Inferior parietal cortex (tissue), 1 donor: ENCODE data around the gene NSUN6.

ENCODE experiments used
- DNase-seq: peaks from one replicate; pipeline ENCODE4 v3.0.0-alpha.2; 2016; ENCODE audit errors: extremely low spot score

Gene NSUN6

GRCh38 chr10:18651324-18652007 is at the start of gene NSUN6:
TSS of gene NSUN6 (minus strand) at chr10:18651587. CDS start at chr10:18651203, 384 bp downstream.
- DNase-seq: peak; percentile 90

- no peak for DNase-seq
These were observed 48.8 kb upstream of the NSUN6 start for GRCh38 chr10:18699849-18700840.

- no peak for DNase-seq
These were observed 39.2 kb upstream of the NSUN6 start for GRCh38 chr10:18690541-18690940.

DNA sequence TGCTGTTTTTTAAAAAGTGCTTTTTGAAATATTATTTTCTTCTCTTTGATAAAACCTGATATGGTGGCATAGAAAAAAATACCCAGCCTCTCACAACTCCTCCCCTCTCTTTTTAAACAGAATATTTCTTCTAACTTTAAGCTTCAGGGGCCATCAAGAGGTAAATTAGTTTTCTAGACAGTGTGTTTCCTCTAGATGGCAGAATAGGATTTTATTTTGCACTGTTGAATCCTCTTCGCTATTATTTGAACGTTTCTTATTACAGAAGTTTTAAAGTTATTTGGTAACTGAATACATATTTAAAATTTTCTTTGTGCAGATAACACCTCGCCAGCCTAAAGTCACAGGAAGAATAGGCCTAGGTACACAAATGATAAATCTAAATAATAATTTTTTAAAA is 38.1 kb upstream of the NSUN6 start:
- DNase-seq: peak; percentile 56

- no peak for DNase-seq
These were observed 36.3 kb upstream of the NSUN6 start for GRCh38 chr10:18687706-18688105.

- no peak for DNase-seq
These were observed 35.8 kb upstream of the NSUN6 start for GRCh38 chr10:18687195-18687594.

DNA sequence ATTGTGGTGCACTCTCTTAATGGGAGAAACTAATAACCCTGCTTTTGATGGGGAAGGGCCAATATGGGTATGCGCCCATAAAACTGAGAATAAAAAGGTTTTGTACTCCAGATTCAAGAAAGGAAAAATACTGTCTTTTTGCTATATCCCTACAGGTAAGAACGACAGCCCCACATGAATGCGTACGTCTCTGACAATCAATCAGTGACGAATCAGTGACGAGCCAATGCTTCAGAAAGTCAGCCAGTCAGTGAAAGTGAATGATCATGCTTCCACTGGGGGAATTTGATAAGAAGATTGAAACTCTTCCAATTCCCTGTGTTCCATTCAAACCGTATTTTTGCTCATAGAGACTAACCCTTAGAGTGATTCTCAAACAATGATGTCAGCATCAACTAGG is 34.2 kb upstream of the NSUN6 start:
- DNase-seq: no peak

DNA sequence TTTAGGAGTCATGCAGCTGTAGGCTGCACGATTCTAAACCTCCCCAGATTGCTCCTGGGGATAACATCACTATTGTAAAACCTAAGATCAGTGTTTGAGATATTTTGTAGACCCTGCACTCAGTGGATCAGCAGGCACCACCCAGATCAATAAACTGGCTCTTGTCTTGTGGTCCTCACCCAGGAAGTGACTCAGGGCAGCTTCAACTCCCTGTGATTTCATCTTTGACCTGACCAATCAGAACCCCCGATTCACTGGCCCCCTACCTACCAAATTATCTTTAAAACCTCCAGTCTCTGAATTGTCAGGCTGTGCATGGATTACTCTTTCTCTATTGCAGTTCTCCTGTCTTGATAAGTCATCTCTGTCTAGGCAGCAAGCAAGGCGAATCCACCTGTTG is 33.6 kb upstream of the NSUN6 start:
- DNase-seq: no peak

GRCh38 chr10:18684416-18684815 is 33.0 kb upstream of the NSUN6 start:
- no peak for DNase-seq

DNA sequence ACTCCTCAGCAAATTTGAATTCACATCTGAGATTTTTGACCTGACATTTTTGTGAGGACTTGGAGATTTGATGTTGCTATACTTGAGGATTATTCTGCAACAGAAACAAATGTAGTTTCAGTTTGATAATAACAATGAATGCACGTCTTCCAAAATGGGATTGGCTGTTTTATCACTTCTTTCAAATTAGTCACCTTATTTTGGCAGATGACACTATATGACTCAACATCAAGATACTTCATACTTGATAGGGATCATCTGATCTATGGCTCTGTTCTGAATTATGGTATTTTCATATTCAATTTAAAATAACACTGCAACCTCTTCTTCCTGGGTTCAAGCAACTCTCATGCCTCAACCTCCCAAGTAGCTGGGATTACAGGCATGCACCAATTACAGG is 32.0 kb upstream of the NSUN6 start:
- no peak for DNase-seq

GRCh38 chr10:18681971-18682411 is 30.6 kb upstream of the NSUN6 start:
- no peak for DNase-seq

- no peak for DNase-seq
These were observed 30.0 kb upstream of the NSUN6 start for GRCh38 chr10:18681366-18681765.

DNA sequence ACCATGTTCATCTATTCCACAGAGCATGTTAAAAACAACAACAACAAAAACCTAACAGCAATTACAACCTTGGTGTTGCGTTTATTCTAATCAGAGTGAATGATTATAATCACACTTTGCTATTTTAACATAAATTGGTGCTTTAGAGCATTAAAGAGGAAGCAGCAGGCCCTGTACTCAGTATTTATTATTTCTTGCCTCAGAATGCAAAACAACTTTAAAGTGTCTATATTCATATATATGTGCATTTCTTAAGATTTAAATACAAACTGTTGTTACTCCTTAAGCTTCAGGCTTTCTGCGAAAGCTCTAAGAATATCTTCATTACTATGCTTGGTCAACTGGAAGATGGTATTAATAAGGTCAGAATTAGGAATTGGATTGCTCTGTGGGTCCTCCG is 29.4 kb upstream of the NSUN6 start:
- DNase-seq: no peak

DNA sequence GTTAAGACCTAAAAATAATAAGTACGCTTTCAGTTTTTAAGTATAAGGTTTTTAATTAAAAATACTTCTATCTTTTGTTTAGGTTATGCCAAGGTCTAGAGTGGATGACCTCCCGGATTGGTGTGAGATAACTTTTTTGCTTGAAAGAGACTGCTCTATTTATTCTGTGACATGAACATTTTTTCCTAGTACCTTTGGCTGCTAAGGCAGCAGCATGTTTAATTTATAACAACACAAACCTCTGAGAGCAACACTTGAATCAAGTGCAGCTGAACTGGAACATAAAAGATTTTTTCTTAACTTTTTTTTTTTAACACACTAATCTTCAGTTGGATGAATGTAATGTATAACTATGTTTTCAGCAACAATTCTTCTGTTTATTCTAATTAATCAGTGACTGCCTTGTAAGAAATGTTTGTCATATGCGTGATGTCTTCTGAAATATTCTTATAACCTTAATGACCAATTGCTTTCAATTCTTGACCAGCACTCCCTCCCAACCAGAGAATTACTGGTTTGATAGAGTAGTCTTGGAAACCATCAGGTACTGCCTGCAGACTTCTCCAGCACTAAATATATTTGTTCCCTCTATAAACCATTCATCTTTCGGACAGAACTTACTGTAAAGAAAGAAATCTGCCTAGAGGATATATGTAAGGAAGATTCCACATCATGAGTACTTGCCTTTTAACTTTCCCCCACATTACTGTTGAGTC is 23.9 kb upstream of the NSUN6 start:
- no peak for DNase-seq

DNA sequence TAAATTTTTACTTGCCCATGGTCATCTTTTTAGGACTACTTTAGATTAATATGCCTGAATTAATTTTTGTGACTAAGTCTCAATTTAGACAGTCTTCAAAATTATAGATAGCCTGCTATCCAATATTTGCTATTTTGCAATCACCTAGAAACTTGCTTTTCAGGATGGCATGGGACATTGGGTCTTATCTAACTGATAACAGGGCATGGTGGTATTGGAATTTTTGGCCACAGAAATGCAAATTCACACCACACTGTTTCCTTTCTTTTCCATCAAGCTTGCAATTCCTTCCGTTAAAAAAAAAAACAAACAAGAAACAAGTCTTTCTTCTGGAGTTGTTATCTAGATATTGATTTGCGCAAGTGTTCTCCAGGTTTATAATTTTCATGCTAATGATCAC is 16.6 kb upstream of the NSUN6 start:
- no peak for DNase-seq

GRCh38 chr10:18666810-18667209 is 15.4 kb upstream of the NSUN6 start:
- no peak for DNase-seq

DNA sequence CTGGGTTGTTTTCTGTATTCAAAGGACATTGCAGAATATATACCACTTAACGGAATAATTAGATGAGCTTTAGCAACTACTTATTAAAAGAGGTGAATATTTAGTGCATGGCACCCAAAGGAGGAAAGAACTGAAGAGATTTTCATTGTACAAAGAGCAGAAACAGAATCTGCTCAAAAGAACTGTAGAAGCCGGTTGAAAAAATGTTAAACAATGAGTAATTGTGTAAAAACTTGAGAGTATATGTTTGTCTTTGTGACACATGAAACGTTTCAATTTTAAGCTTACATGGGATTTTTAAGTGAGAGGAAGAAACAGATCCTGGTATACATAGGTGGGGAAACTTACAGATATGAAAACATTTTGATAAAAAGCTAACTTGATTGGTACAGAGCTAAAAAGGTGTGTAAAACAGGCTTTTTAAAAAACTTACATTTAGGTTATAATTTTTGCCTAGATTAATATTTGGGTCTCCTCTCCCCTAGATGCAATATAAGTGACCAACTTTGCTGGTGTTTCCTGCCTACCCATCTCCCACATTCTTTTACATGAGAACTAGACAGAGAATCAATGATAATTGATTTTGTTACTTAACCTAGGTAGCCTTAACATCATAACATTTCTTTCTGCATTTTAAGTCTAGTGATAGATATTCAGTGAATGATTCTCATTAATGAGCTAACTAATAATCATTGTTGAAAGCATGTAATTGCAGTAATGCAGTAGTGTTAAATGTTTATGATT is 14.6 kb upstream of the NSUN6 start:
- DNase-seq: no peak

DNA sequence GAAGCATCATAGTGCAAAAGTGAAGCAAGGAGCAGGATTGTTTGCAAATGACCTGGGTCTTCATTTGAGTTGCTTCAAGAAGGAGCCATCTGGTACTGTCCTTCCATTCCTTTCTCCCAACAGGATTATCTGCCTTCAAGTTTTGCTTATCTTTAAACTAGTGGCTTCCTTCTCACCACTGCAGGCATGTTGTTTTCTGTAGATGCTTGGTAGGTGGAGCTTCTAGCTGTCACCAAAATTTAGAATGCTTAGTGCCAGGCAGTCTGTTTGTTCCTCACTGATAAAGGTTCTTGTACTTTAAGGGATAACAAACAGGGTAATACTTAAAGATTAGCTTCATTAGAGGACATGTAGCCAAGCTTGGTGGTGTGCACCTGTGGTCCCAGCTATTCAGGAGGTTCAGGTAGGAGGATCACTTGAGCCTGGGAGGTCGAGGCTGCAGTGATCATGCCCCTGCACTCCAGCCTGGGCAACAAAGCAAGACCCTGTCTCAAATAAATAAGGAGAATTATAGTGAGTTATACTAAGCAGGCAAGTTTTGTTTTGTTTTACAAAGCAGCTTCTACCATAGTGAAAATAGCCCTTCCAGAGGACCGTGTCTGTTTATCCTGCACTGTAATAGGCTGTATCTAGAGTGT is 13.6 kb upstream of the NSUN6 start:
- DNase-seq: no peak

DNA sequence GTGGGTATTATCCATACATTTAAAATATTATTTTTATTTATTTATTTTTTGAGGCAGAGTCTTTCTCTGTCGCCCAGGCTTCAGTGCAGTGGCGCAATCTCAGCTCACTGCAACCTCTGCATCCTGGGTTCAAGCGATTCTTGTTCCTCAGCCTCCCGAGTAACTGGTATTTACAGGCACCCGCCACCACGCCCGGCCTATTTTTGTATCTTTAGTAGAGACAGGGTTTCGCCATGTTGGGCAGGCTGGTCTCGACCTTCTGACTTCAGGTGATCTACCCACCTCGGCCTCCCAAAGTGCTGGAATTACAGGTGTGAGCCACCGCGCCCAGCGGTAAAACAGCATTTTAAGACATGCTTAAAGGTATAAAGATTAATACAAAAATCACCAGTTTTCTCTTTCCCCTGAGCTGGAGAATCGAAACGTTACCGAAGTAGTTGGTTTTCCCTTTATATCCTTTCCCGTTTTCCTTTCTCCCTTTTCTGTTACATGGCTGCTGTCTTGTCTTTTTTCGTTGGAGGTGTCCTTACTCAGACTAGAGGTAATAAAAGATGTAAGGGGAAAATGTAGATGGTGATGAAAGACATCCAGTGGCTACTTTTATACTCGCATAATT is 9.5 kb upstream of the NSUN6 start:
- no peak for DNase-seq

DNA sequence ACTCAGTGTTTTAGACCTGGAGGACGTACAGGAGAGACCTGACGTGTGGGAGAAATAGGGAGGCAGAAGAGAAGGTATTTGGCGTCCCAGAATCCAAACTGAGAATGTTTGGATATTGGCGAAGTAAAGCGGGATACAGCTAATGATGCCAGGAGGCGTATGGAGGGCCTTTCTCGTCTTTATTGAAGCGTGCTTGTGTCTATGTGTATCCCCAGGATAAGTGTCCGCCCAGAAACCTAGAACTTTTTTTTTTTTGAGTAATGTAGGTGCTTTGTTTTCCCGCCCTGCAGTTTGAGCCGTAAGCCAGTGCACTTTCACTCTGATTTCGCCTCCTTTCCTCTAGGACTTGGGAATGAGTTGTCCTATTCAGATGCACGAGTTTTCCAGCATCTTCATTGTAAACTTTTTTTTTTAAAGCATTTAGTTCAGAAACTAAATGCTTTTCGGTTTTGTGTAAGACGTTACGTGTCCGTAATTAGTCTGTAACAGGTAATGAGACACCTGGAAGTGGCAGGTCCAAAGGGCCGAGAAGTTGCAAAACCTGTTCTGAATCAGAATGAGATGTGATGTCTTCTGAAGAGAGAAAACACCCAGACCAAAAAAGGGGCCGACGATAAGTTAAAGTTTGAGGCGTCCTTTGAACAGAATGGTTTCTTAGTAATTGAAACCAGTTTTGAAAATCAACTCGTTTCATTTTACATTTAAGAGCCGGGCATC is 8.6 kb upstream of the NSUN6 start:
- peak; percentile 27 for DNase-seq
